ENCODE measurements around the gene ITGAE. TPM values are rescaled to one million over a fixed set of nuclear protein-coding genes. Genes with fewer than 3 reads are reported as not detected.
"Not testable (repeated sequence)": the region's sequence is repeated elsewhere in the genome, so short reads cannot be mapped to it uniquely, and the experiment has no call there.

ITGAE gene
- total and polyA plus RNA-seq, 2 donors from 2014 or later = 16.5 to 46.3 TPM

DNA sequence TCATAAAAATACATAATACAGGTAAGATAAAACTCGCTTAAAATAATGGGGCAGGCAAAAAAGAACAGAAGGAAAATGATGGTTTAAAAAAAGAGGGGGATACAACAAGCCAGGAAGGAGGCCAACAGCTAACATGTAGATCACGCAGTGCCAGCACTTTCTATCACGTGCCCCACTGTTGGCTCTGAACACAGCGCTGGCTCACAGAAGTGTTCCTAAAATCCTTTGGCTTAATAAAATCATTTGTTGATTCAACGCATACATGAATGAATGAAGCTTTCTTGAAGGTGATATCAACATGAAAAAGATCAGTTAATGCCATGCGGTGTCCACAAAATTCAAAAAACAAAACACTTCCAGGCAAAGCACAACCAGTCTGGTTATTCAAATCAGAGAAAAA, 8.5 kb downstream of the ITGAE start:
- H3K27me3 ChIP-seq (ENCODE audit: control insufficient read depth, insufficient read depth, low read length) = no peaks in the 10 kb centered on the region
- no peaks in the 10 kb centered on the region for H3K36me3 ChIP-seq (ENCODE audit: control insufficient read depth in 2 of 3, insufficient read depth in 3 of 3, low read length in 3 of 3)
- TF ChIP-seq CTCF (IDR thresholded peaks at IDR 0.05; ENCODE audit: borderline replicate concordance, extremely low read depth, insufficient read depth) = no peak
- no peak overlapping the region for H3K4me3 ChIP-seq (ENCODE audit: low read length in 3 of 3)
- intact Hi-C loops (cut with DNase I) = no loop called here
- FAIRE-seq (no peak), DNase-seq (no peak)
- H3K9ac ChIP-seq (ENCODE audit: low read length in 3 of 3) = no peak overlapping the region
- no peak overlapping the region for H3K27ac ChIP-seq (ENCODE audit: low read depth in 2 of 2, low read length in 2 of 2)
- peaks cover 0 to 8% (median 0%) of the 10 kb centered on the region in 3 donors for H3K4me1 ChIP-seq (ENCODE audit: control insufficient read depth in 2 of 3, insufficient read depth in 2 of 3, low read depth in 1 of 3, low read length in 3 of 3)
- H3K9me3 ChIP-seq (ENCODE audit: control insufficient read depth in 2 of 3, insufficient read depth in 1 of 3, low read length in 3 of 3) = no peaks in the 10 kb centered on the region

DNA sequence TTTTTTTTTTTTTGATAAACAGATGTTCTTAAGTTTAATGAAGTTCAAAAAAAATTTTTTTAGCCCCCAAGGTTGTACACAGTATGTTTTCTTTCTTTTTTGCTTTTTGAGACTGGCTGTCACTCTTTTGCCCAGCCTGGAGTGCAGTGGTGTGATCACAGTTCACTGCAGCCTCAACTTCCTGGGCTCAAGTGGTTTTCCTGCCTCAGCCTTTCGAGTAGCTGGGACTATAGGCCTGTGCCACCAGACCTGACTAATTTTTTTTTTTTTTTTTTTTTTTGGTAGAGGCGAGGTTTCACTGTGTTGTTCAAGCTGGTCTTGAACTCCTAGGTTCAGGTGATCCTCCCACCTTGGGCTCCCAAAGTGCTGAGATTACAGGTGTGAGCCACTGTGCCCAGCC, 12.8 kb downstream of the ITGAE start:
- Histone ChIP-seq H3K36me3 (ENCODE audit: control insufficient read depth in 2 of 3, insufficient read depth in 3 of 3, low read length in 3 of 3) (no peaks in the 10 kb centered on the region), H3K27ac (ENCODE audit: low read depth in 2 of 2, low read length in 2 of 2) (no peak overlapping the region), H3K9me3 (ENCODE audit: control insufficient read depth in 2 of 3, insufficient read depth in 1 of 3, low read length in 3 of 3) (no peaks in the 10 kb centered on the region), H3K9ac (ENCODE audit: low read length in 3 of 3) (no peak overlapping the region), H3K4me1 (ENCODE audit: control insufficient read depth in 2 of 3, insufficient read depth in 2 of 3, low read depth in 1 of 3, low read length in 3 of 3) (no peaks in the 10 kb centered on the region), H3K27me3 (ENCODE audit: control insufficient read depth, insufficient read depth, low read length) (no peaks in the 10 kb centered on the region), H3K4me3 (ENCODE audit: low read length in 3 of 3) (no peak overlapping the region)
- intact Hi-C loops (cut with DNase I) = no loop called here
- peak in 1 of 5 donors; percentile 8 for DNase-seq
- TF ChIP-seq CTCF (IDR thresholded peaks at IDR 0.05; ENCODE audit: borderline replicate concordance, extremely low read depth, insufficient read depth) = no peak
- no peak for FAIRE-seq

DNA sequence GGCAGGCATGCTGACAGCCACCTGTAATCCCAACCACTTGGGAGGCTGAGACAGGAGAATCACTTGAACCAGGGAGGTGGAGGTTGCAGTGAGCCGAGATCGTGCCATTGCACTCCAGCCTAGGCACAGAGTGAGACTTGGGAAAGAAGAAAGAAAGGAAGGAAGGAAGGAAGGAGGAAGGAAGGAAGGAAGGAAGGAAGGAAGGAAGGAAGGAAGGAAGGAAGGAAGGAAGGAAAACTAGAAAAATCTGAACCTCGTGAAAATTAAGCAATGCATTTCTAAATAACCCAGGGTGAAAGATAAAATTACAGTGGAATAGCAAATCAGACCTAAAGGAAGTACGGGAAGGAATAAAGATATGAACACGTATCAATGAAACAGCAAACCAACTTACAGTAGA, 15.7 kb downstream of the ITGAE start:
- H3K27me3 ChIP-seq (ENCODE audit: control insufficient read depth, insufficient read depth, low read length); H3K27ac ChIP-seq (ENCODE audit: low read depth in 2 of 2, low read length in 2 of 2); H3K9ac ChIP-seq (ENCODE audit: low read length in 3 of 3); intact Hi-C loops (cut with DNase I); H3K4me3 ChIP-seq (ENCODE audit: low read length in 3 of 3); DNase-seq; H3K4me1 ChIP-seq (ENCODE audit: control insufficient read depth in 2 of 3, insufficient read depth in 2 of 3, low read depth in 1 of 3, low read length in 3 of 3); H3K9me3 ChIP-seq (ENCODE audit: control insufficient read depth in 2 of 3, insufficient read depth in 1 of 3, low read length in 3 of 3); H3K36me3 ChIP-seq (ENCODE audit: control insufficient read depth in 2 of 3, insufficient read depth in 3 of 3, low read length in 3 of 3); FAIRE-seq: not testable (repeated sequence)

DNA sequence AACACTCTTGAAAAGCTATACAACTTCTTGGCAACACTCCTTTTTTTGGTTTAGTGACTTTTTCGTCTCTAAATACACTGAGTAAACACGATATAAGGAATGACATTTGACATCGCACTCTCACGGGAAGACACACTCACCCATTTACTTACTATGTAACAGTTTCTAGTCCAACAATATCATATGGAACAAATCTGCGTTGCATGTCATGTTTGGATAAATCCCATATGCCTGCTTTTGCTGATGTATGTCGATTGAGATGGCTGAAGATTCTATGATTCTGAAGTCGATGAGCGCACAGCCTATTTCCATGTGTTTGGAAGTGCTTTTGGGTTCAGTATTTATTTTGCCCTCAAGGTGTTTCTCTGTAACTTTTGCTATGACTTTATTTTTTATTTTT, 18.2 kb downstream of the ITGAE start:
- H3K36me3 ChIP-seq (ENCODE audit: control insufficient read depth in 2 of 3, insufficient read depth in 3 of 3, low read length in 3 of 3) = no peaks in the 10 kb centered on the region
- no peak for DNase-seq
- no peak for TF ChIP-seq CTCF (IDR thresholded peaks at IDR 0.05; ENCODE audit: borderline replicate concordance, extremely low read depth, insufficient read depth)
- H3K9me3 ChIP-seq (ENCODE audit: control insufficient read depth in 2 of 3, insufficient read depth in 1 of 3, low read length in 3 of 3) = no peaks in the 10 kb centered on the region
- intact Hi-C loops (cut with DNase I) = no loop called here
- FAIRE-seq = no peak
- no peak overlapping the region for H3K27ac ChIP-seq (ENCODE audit: low read depth in 2 of 2, low read length in 2 of 2)
- H3K27me3 ChIP-seq (ENCODE audit: control insufficient read depth, insufficient read depth, low read length) = no peaks in the 10 kb centered on the region
- H3K9ac ChIP-seq (ENCODE audit: low read length in 3 of 3) = no peak overlapping the region
- H3K4me3 ChIP-seq (ENCODE audit: low read length in 3 of 3) = no peak overlapping the region
- H3K4me1 ChIP-seq (ENCODE audit: control insufficient read depth in 2 of 3, insufficient read depth in 2 of 3, low read depth in 1 of 3, low read length in 3 of 3) = no peaks in the 10 kb centered on the region

All from kidney (tissue), 14 donors.